Activated CD8-positive, alpha-beta memory T cell treated with anti-CD3 and anti-CD28 coated beads, Interleukin-2, amount 50 U/mL, for 1 hour (primary cell): ENCODE data around the gene DYRK3.
A peak's percentile ranks its signal among the peaks of the same experiment; 100 is the strongest.
"Not testable (repeated sequence)": the region's sequence is repeated elsewhere in the genome, so short reads cannot be mapped to it uniquely, and the experiment has no call there.

Experiments
- DNase-seq: peaks from one replicate; pipeline ENCODE4 v3.0.0-alpha.2; 2020; ENCODE audit errors: extremely low read depth

Gene DYRK3

DNA sequence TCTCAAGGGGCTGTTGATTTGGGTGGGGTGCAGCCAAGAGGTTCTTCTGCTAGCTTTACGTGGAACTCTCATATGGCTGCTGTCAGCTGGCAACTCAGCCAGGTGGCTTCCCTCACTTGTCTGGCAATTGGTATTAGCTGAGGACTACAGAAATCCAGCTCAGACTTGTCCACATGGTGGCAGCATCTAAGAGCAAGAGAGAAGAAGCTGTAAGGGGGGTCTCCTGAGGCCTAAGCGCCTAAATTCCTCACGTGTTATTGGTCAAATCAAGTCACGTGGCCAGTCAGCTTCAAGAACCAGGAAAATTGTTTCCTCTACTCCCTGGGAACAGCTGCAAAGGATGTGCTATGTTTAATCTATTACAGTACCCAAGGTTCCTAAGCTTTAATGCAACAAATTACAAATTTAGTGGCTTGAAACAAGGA, 4.2 kb upstream of the DYRK3 start:
- DNase-seq: no peak

DNA sequence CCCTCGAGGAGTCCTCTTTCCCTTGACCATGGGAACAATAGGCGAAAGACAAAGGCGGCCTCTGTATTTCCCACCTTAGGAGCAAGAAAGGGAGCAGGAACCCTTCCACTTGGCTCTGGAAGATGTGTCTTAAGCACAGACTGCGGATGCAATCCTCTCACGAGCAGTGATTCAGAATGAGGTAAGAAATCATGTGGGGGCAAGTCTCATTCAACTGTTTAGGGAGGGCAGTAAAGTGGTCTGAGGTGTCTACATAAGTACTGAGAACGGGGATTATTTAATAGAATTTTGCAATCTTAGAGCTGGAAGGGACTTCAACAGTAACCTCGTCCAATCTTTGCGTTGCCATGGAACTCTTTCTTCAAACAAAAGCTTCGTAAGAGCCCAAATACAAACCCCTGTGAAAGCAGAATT, 1.6 kb upstream of the DYRK3 start:
- DNase-seq: no peak

DNA sequence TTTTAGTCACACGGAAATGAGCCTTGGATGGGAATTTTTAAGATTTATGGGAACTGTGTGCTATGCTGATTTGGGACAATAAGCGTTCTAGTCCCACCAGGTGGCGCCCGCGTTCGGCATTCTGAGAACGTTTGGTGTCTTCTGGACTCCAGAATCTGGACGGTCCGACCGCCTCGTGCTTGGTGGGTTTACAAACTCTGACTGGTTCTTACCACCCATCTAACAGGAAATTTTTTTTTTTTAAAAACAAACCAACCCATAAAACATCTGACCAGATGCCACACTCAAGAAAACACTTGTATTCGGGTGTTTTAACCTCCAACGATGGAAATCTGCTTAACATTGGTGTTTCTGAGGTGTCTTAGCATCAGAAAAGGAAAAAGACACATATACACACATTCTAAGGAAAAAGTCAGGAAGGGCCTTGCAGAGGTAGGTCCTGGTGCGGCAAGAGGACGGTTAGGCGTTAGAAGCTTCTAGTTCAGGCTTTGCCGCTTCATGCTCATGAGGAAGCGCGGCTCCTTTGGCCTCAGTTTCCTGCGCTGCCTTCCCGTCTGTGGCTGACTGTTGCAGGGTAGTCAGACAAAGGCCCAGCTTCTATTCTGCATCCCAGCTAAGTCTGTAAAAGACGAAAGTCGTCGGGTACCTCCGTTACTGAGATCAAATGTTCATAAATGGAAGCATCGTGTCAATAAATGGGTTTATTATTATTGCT, 814 bp upstream of the DYRK3 start:
- DNase-seq: peak; percentile 10

GRCh38 chr1:206635978-206636345, 626 bp downstream of the DYRK3 start:
- no peak for DNase-seq

DNA sequence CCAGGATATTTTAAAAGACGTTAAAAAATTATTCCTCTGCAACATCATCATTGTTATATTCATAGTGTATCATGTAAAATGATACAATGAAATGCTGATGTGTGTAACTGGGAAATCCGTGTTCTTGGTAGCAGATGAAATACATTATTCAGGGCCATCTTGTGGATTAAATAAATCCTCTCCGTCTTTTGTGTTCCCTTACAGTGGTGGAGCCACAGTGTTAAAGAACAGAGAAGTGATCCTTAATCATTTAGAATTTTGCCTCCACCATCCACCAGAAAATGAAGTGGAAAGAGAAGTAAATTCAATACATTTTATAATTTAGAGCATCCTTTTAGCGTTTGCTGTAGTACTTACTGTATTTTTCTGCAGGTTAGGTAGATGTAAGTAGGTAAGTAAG, 1.3 kb downstream of the DYRK3 start:
- no peak for DNase-seq

DNA sequence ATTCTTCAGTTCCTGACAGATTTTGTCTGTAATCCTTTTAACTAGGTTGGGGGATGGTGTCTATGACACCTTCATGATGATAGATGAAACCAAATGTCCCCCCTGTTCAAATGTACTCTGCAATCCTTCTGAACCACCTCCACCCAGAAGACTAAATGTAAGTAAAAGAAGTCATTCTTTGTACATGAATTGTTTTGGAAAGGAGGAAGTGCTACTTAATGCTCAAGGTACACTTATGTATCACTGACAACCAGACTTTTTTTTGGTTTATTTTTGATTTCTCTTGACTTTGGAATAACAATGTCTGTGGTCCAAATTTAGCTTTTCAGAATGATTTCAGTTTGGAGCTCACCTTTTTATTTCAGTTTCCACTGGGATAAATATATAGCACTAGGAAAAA, 2.3 kb downstream of the DYRK3 start:
- DNase-seq: no peak

DNA sequence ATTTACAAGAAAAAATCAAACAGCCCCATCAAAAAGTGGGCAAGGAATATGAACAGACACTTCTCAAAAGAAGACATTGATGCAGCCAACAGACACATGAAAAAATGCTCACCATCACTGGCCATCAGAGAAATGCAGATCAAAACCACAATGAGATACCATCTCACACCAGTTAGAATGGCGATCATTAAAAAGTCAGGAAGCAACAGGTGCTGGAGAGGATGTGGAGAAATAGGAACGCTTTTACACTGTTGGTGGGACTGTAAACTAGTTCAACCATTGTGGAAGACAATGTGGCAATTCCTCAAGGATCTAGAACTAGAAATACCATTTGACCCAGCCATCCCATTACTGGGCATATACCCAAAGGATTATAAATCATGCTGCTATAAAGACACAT, 6.7 kb downstream of the DYRK3 start:
- DNase-seq: not testable (repeated sequence)

GRCh38 chr1:206643118-206643698, 7.9 kb downstream of the DYRK3 start:
- DNase-seq: no peak

- DNase-seq: no peak
Observed at GRCh38 chr1:206646504-206646903, 11.2 kb downstream of the DYRK3 start.

GRCh38 chr1:206647224-206647623, 11.9 kb downstream of the DYRK3 start:
- DNase-seq: no peak

- DNase-seq: no peak
Observed at GRCh38 chr1:206649261-206649921, 14.1 kb downstream of the DYRK3 start.

DNA sequence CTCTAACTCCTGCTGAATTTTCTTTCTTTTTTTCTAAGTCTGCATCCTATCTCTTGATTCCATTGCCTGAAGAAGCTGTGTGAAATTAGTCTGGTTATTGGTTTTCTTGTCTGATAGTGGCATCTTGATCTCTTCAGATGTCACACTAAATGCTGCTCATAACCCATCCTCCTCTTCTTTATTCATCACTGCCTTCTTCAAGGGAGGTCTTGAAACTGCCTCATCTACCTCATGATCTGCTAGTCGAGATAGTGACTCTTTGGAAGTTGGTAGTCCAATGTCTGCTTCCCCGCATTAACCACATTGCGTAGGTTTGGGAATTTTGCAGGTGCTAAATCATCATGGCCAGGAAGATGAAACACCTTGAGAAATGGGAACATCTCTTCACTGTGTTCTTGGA, 15.7 kb downstream of the DYRK3 start:
- no peak for DNase-seq

DNA sequence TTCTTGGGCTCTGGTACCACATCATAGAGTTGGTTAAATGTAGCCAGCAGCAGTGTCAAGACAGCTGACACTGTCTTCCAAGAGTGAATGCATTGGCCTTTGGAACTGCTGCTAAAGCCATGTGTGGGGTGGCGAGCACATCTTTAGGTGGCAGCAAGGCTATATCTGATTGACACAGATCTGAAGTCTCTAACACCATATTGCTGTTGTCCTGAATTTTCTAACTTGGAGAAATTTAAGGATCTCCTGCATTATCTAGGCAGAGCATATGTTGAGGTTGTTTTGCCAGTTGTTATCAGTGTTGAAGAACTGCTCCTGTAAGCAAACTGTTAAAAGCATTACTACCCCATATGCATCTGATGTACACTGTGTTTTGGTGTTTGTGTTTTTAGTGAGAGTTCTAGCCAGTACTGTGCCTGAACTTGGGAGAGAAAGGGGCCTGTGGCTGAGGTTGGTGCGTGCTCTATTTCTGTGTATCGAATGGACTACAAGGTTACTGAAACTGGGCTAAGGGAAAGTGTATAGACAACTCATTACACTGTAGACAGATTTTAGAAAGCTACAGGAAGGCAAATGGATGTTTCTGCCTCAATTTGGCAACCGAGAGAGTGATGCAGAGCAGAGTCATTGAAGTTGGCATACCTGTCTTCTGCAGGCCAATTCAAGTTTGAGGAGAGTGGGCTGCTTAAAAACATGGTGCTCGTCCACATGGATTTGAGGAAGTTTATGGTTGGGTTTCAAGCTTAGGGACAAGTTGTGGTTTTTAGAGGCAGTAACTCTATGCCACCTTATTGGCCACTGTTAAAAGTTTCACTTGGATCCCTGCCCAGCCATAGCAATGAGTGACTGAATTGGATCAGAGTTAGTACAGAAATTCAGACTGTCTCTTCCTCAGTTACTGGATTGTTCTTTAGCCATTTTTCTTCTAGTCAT, 16.9 kb downstream of the DYRK3 start:
- no peak for DNase-seq

GRCh38 chr1:206653715-206654459, 18.6 kb downstream of the DYRK3 start:
- DNase-seq: no peak

- DNase-seq: no peak
Observed at GRCh38 chr1:206654828-206655227, 19.5 kb downstream of the DYRK3 start.

- no peak for DNase-seq
Observed at GRCh38 chr1:206655471-206655882, 20.1 kb downstream of the DYRK3 start.

GRCh38 chr1:206656936-206657335, 21.6 kb downstream of the DYRK3 start:
- no peak for DNase-seq

- DNase-seq: no peak
Observed at GRCh38 chr1:206657751-206658150, 22.4 kb downstream of the DYRK3 start.

DNA sequence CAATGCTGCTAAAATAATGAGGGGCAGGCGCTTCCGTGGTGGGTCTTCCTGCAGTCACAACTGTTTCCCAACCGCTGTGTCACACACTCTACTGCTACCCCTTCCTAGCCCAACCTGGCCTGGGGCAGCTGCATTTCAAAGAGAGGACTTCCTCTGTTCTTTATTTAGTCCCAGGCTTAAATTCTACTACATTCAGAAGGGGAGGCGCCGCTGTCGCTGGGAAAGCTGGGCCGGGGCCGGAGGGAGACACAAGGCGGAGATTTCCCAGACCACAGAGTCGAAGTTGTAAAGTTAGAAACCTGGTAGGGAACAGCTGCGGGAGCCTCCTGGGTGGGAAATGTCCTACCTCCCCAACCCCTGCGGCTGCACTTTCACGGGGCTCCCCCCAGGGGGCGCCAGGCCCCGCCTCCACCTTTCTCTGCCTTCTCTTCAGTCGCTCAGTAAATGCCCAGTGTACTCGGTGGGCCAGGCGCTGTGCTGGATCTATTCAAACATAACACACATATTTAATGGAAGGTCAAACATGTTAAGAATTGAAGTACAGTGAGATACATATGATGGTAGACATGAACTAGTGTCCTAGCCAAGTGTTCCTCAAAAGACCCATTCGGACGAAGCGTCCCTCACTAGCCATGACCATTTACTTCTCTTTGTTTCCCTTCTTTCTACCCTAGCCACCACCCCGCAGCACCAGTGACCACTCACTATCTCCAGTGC, 23.1 kb downstream of the DYRK3 start:
- no peak for DNase-seq

DNA sequence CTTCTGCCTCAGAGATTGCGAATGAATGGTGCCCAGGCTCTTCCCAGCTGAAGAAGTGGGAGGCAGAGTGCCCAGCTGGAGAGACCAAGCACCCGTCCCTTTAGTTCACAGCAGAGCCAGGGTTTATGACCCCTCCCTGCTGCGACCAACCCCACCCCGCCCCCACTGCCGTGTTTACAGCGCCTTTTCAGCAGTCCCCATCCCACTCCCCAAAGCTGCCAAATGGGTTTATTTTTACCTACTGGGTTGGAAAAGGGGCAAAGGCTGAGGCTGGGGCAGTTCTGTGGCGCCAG, 23.6 kb downstream of the DYRK3 start:
- no peak for DNase-seq

DNA sequence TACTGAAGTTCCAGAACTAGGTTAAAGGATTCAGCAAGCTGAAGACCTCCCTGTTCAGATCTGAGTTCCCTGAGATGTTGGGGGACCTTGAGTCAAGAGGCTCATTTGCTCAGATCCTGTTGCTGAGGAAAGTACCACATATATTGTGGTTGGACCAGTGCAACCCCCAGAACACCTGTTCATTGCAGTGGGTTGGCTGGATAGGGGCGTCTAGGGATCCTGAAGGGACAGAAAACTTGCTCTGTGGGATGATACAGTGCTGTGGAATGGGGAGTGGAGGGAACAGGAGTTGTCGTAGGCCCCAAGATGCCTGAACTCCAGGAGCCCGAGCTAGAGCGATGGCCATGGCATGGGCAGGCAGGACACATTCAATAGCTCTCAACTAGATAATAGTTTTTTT, 24.8 kb downstream of the DYRK3 start:
- DNase-seq: no peak
